ENCODE measurements around the gene ST7. TPM values are rescaled to one million over a fixed set of nuclear protein-coding genes. Genes with fewer than 3 reads are reported as not detected.

Gene ST7
- total and polyA plus RNA-seq, 2 of the 13 experiments (the other 11 are each of a cell fraction or from before 2014, with no cell fraction given), result 17.3 to 23.5 TPM

DNA sequence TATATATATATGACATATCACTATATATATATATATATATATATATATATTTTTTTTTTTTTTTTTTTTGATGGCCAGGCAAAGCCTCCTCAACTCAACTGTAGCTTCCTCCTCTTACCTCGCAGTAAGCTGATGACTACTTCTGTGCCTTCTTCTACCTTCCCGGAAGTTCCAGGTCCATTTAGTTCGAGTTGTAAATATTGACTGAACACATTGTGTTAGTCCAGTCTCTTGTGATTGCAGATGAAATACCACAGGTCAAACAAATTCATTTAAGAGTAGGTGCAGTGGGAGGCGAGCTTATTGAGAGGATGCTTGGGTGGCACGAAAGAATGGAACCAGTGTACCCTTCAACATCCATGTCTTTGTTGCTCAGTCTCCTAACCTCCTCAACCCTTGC, 144.6 kb downstream of the ST7 start (continued):
- TF ChIP-seq, protein P1, sequence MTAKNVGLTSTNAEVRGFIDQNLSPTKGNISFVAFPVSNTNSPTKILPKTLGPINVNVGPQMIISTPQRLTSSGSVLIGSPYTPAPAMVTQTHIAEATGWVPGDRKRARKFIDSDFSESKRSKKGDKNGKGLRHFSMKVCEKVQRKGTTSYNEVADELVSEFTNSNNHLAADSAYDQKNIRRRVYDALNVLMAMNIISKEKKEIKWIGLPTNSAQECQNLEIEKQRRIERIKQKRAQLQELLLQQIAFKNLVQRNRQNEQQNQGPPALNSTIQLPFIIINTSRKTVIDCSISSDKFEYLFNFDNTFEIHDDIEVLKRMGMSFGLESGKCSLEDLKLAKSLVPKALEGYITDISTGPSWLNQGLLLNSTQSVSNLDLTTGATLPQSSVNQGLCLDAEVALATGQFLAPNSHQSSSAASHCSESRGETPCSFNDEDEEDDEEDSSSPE (CRISPR knock-in tag; IDR thresholded peaks at IDR 0.05), result no peak
- TF ChIP-seq ZBTB21 (CRISPR knock-in tag; IDR thresholded peaks at IDR 0.05) (no peak), TFDP1 (CRISPR knock-in tag; IDR thresholded peaks at IDR 0.05; ENCODE audit: borderline replicate concordance) (no peak), ZBTB1 (CRISPR knock-in tag; IDR thresholded peaks at IDR 0.05; ENCODE audit: borderline replicate concordance) (no peak), ZNF557 (CRISPR knock-in tag; IDR thresholded peaks at IDR 0.05) (no peak), ZNF333 (CRISPR knock-in tag; IDR thresholded peaks at IDR 0.05; ENCODE audit: borderline replicate concordance) (no peak), ZSCAN21 (CRISPR knock-in tag; IDR thresholded peaks at IDR 0.05; ENCODE audit: borderline replicate concordance) (no peak), PRMT3 (CRISPR knock-in tag; IDR thresholded peaks at IDR 0.05; ENCODE audit: borderline replicate concordance, low read depth) (no peak), ZNF709 (CRISPR knock-in tag; IDR thresholded peaks at IDR 0.05) (no peak), HNF4A (CRISPR knock-in tag; IDR thresholded peaks at IDR 0.05) (no peak), TOPORS (CRISPR knock-in tag; IDR thresholded peaks at IDR 0.05) (no peak), SKIL (CRISPR knock-in tag; IDR thresholded peaks at IDR 0.05; ENCODE audit: borderline replicate concordance) (no peak), NBN (conservative IDR thresholded peaks at IDR 0.05) (no peak)
- TF ChIP-seq, protein P2, sequence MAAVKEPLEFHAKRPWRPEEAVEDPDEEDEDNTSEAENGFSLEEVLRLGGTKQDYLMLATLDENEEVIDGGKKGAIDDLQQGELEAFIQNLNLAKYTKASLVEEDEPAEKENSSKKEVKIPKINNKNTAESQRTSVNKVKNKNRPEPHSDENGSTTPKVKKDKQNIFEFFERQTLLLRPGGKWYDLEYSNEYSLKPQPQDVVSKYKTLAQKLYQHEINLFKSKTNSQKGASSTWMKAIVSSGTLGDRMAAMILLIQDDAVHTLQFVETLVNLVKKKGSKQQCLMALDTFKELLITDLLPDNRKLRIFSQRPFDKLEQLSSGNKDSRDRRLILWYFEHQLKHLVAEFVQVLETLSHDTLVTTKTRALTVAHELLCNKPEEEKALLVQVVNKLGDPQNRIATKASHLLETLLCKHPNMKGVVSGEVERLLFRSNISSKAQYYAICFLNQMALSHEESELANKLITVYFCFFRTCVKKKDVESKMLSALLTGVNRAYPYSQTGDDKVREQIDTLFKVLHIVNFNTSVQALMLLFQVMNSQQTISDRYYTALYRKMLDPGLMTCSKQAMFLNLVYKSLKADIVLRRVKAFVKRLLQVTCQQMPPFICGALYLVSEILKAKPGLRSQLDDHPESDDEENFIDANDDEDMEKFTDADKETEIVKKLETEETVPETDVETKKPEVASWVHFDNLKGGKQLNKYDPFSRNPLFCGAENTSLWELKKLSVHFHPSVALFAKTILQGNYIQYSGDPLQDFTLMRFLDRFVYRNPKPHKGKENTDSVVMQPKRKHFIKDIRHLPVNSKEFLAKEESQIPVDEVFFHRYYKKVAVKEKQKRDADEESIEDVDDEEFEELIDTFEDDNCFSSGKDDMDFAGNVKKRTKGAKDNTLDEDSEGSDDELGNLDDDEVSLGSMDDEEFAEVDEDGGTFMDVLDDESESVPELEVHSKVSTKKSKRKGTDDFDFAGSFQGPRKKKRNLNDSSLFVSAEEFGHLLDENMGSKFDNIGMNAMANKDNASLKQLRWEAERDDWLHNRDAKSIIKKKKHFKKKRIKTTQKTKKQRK (IDR thresholded peaks at IDR 0.05; ENCODE audit: low read length), result no peak
- TF ChIP-seq, protein P3, sequence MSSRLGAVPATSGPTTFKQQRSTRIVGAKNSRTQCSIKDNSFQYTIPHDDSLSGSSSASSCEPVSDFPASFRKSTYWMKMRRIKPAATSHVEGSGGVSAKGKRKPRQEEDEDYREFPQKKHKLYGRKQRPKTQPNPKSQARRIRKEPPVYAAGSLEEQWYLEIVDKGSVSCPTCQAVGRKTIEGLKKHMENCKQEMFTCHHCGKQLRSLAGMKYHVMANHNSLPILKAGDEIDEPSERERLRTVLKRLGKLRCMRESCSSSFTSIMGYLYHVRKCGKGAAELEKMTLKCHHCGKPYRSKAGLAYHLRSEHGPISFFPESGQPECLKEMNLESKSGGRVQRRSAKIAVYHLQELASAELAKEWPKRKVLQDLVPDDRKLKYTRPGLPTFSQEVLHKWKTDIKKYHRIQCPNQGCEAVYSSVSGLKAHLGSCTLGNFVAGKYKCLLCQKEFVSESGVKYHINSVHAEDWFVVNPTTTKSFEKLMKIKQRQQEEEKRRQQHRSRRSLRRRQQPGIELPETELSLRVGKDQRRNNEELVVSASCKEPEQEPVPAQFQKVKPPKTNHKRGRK (CRISPR knock-in tag; IDR thresholded peaks at IDR 0.05), result no peak
